ENCODE data around the gene KMT2A. TPM values are rescaled to one million over a fixed set of nuclear protein-coding genes. Genes with fewer than 3 reads are reported as not detected.

KMT2A gene
- total and polyA plus RNA-seq, 4 donors: 7.7 to 127 (median 27.0) TPM

DNA sequence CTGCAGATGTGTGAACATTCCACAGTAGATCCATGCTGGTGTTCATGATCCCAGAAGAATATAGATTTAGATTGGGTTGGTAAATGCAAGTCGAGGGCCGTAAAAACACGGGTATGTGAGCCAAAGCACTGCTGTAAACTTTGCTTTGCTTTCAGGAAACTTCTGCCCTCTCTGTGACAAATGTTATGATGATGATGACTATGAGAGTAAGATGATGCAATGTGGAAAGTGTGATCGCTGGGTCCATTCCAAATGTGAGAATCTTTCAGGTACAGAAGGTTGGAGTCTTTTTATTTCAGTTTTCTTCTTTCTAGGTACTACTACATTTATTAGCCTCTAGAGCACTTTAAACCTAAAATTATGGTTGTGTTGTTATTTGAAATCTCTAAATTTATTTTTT, 54.7 kb downstream of the KMT2A start:
- DNase-seq: no peak
- TF ChIP-seq, protein P1, sequence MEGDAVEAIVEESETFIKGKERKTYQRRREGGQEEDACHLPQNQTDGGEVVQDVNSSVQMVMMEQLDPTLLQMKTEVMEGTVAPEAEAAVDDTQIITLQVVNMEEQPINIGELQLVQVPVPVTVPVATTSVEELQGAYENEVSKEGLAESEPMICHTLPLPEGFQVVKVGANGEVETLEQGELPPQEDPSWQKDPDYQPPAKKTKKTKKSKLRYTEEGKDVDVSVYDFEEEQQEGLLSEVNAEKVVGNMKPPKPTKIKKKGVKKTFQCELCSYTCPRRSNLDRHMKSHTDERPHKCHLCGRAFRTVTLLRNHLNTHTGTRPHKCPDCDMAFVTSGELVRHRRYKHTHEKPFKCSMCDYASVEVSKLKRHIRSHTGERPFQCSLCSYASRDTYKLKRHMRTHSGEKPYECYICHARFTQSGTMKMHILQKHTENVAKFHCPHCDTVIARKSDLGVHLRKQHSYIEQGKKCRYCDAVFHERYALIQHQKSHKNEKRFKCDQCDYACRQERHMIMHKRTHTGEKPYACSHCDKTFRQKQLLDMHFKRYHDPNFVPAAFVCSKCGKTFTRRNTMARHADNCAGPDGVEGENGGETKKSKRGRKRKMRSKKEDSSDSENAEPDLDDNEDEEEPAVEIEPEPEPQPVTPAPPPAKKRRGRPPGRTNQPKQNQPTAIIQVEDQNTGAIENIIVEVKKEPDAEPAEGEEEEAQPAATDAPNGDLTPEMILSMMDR (IDR thresholded peaks at IDR 0.05; ENCODE audit: control extremely low read depth, extremely low read depth): no peak
- H3K9me3 ChIP-seq (ENCODE audit: control insufficient read depth in 4 of 4, insufficient read depth in 3 of 4, low read length in 3 of 4): no peaks in the 10 kb centered on the region
- no peak overlapping the region for H3K27ac ChIP-seq (ENCODE audit: low read depth in 1 of 2, low read length in 1 of 2)
- 85 to 93% methylated on average over 4 of the region's 4 CpGs for WGBS, 2 donors
- peaks cover 24 to 50% (median 27%) of the 10 kb centered on the region in 4 donors for H3K36me3 ChIP-seq (ENCODE audit: control insufficient read depth in 4 of 4, insufficient read depth in 4 of 4, low read length in 4 of 4)
- no peak for ATAC-seq (ENCODE audit: insufficient read depth, low FRiP score)
- no peaks in the 10 kb centered on the region for H3K27me3 ChIP-seq (ENCODE audit: control insufficient read depth in 3 of 3, insufficient read depth in 3 of 3, low read length in 2 of 3)
- H3K4me1 ChIP-seq (ENCODE audit: control insufficient read depth in 5 of 5, insufficient read depth in 5 of 5, low read length in 5 of 5): no peaks in the 10 kb centered on the region
- no peak overlapping the region for H3K9ac ChIP-seq (ENCODE audit: insufficient read depth in 1 of 2, low read length in 2 of 2)
- no peak overlapping the region for H3K4me3 ChIP-seq

DNA sequence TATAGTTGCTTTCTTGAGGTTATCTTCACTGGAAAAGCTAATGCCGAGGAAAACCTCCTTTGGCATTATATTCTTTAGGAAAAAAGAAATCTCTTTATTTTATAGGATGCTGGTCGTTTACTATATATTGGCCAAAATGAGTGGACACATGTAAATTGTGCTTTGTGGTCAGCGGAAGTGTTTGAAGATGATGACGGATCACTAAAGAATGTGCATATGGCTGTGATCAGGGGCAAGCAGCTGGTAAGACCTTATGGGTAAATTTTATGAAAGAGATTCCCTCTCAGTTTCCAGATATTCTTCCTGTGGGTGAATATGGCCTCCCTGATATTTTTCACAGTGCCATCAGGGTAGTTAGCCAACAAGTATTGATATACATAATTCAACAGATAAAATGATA, 61.5 kb downstream of the KMT2A start:
- ATAC-seq (ENCODE audit: insufficient read depth, low FRiP score): no peak

DNA sequence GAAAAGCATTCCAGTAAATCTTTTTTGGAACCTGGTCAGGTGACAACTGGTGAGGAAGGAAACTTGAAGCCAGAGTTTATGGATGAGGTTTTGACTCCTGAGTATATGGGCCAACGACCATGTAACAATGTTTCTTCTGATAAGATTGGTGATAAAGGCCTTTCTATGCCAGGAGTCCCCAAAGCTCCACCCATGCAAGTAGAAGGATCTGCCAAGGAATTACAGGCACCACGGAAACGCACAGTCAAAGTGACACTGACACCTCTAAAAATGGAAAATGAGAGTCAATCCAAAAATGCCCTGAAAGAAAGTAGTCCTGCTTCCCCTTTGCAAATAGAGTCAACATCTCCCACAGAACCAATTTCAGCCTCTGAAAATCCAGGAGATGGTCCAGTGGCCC, 66.9 kb downstream of the KMT2A start:
- Histone ChIP-seq H3K27ac (ENCODE audit: low read depth in 1 of 2, low read length in 1 of 2) (no peak overlapping the region), H3K9ac (ENCODE audit: insufficient read depth in 1 of 2, low read length in 2 of 2) (no peak overlapping the region), H3K9me3 (ENCODE audit: control insufficient read depth in 4 of 4, insufficient read depth in 3 of 4, low read length in 3 of 4) (no peaks in the 10 kb centered on the region), H3K4me3 (no peak overlapping the region), H3K4me1 (ENCODE audit: control insufficient read depth in 5 of 5, insufficient read depth in 5 of 5, low read length in 5 of 5) (no peaks in the 10 kb centered on the region), H3K36me3 (ENCODE audit: control insufficient read depth in 4 of 4, insufficient read depth in 4 of 4, low read length in 4 of 4) (peaks cover 55 to 69% (median 60%) of the 10 kb centered on the region in 4 donors), H3K27me3 (ENCODE audit: control insufficient read depth in 3 of 3, insufficient read depth in 3 of 3, low read length in 2 of 3) (no peaks in the 10 kb centered on the region)
- TF ChIP-seq, protein P1 (IDR thresholded peaks at IDR 0.05; ENCODE audit: control extremely low read depth, extremely low read depth): no peak
- DNase-seq: no peak
- ATAC-seq (ENCODE audit: insufficient read depth, low FRiP score): no peak
- WGBS, 2 donors: 54 to 69% methylated on average over 3 of the region's 3 CpGs

More for the DNA sequence above, 61.5 kb downstream of the KMT2A start:
- Histone ChIP-seq H3K27me3 (ENCODE audit: control insufficient read depth in 3 of 3, insufficient read depth in 3 of 3, low read length in 2 of 3) (no peaks in the 10 kb centered on the region), H3K4me1 (ENCODE audit: control insufficient read depth in 5 of 5, insufficient read depth in 5 of 5, low read length in 5 of 5) (no peaks in the 10 kb centered on the region), H3K9ac (ENCODE audit: insufficient read depth in 1 of 2, low read length in 2 of 2) (no peak overlapping the region), H3K4me3 (no peak overlapping the region), H3K9me3 (ENCODE audit: control insufficient read depth in 4 of 4, insufficient read depth in 3 of 4, low read length in 3 of 4) (no peaks in the 10 kb centered on the region), H3K27ac (ENCODE audit: low read depth in 1 of 2, low read length in 1 of 2) (no peak overlapping the region), H3K36me3 (ENCODE audit: control insufficient read depth in 4 of 4, insufficient read depth in 4 of 4, low read length in 4 of 4) (peaks cover 36 to 57% (median 43%) of the 10 kb centered on the region in 4 donors)
- 91 to 94% methylated on average over 4 of the region's 4 CpGs for WGBS, 2 donors
- TF ChIP-seq, protein P1 (IDR thresholded peaks at IDR 0.05; ENCODE audit: control extremely low read depth, extremely low read depth): no peak
- DNase-seq: no peak

DNA sequence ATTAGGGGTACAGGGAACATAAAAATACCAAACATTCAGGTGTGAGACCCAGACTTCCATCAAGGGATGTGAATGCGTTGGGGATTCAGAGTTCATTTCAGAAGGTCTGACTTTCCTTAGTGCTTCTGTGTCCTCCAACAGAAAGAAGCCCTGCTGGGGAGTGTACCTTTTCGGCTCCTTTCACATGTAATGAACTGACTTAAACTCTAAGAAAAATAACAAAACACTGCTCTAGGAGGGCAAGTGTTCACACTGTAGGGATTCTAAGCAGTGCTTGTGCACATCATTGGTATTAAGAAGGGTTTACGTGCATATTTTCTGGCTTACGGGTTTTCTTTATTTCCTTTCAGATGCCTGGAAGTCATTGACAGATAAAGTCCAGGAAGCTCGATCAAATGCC, 75.3 kb downstream of the KMT2A start:
- H3K36me3 ChIP-seq (ENCODE audit: control insufficient read depth in 4 of 4, insufficient read depth in 4 of 4, low read length in 4 of 4): peaks cover 34 to 65% (median 43%) of the 10 kb centered on the region in 4 donors
- H3K27ac ChIP-seq (ENCODE audit: low read depth in 1 of 2, low read length in 1 of 2): no peak overlapping the region
- no peaks in the 10 kb centered on the region for H3K27me3 ChIP-seq (ENCODE audit: control insufficient read depth in 3 of 3, insufficient read depth in 3 of 3, low read length in 2 of 3)
- H3K9me3 ChIP-seq (ENCODE audit: control insufficient read depth in 4 of 4, insufficient read depth in 3 of 4, low read length in 3 of 4): no peaks in the 10 kb centered on the region
- no peak overlapping the region for H3K9ac ChIP-seq (ENCODE audit: insufficient read depth in 1 of 2, low read length in 2 of 2)
- no peak overlapping the region for H3K4me3 ChIP-seq
- TF ChIP-seq, protein P1 (IDR thresholded peaks at IDR 0.05; ENCODE audit: control extremely low read depth, extremely low read depth): no peak
- ATAC-seq (ENCODE audit: insufficient read depth, low FRiP score) (no peak), DNase-seq (no peak)
- 94 to 97% methylated on average over 5 of the region's 5 CpGs for WGBS, 2 donors
- no peaks in the 10 kb centered on the region for H3K4me1 ChIP-seq (ENCODE audit: control insufficient read depth in 5 of 5, insufficient read depth in 5 of 5, low read length in 5 of 5)
